ENCODE results near the gene KHDRBS2. TPM values are rescaled to one million over a fixed set of nuclear protein-coding genes. Genes with fewer than 3 reads are reported as not detected.

KHDRBS2 gene
- total RNA-seq, 1 experiment from 2014 or later, result 2.7 TPM

DNA sequence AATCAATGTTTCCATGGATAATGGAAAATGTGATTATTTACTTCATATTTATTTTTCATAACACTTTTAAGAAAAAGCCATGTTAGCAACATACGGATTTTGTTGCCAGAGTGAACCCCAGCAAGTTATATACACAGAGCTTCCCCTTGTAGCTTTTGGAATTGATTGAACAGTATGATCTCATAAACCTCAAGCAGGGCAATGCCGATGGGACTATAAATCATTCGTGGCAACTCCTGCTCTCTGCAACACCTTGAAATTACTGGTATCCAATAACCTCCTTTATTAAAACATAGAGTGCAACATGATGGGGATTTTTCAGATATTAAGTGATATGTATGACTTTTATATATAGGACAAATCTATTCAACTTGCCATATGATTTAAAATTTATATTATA is 428.5 kb downstream of the KHDRBS2 start:
- no peak overlapping the region for H2BK12ac ChIP-seq (ENCODE audit: insufficient read length, low read depth, low read length)
- DNase-seq, result no peak
- peaks cover 6 to 18% of the 10 kb centered on the region in 2 experiments; a peak in 4 of 5 replicates for H3K9me3 Mint-ChIP-seq

More for the DNA sequence above, 428.5 kb downstream of the KHDRBS2 start:
- H3K27ac Mint-ChIP-seq, result no peak overlapping the region
- H4K91ac ChIP-seq (ENCODE audit: insufficient read length, low read depth, low read length), result no peak overlapping the region
- H3K4me2 ChIP-seq (ENCODE audit: insufficient read depth, insufficient read length, low read length), result no peak overlapping the region
- no peak overlapping the region for H4K5ac ChIP-seq (ENCODE audit: insufficient read length, low read depth, low read length)
- no peak overlapping the region for H3K27ac ChIP-seq (ENCODE audit: insufficient read length, low read depth, low read length)
- H2AK5ac ChIP-seq (ENCODE audit: insufficient read length, low read length), result no peak overlapping the region
- no peak overlapping the region for H3T11ph ChIP-seq (ENCODE audit: low read length)
- H3K9me3 ChIP-seq (ENCODE audit: control insufficient read depth, low read depth, low read length), result no peaks in the 10 kb centered on the region
- H4K8ac ChIP-seq (replicated peaks; ENCODE audit: insufficient read length, low read depth, low read length), result no peak overlapping the region
- TF ChIP-seq, protein P1, sequence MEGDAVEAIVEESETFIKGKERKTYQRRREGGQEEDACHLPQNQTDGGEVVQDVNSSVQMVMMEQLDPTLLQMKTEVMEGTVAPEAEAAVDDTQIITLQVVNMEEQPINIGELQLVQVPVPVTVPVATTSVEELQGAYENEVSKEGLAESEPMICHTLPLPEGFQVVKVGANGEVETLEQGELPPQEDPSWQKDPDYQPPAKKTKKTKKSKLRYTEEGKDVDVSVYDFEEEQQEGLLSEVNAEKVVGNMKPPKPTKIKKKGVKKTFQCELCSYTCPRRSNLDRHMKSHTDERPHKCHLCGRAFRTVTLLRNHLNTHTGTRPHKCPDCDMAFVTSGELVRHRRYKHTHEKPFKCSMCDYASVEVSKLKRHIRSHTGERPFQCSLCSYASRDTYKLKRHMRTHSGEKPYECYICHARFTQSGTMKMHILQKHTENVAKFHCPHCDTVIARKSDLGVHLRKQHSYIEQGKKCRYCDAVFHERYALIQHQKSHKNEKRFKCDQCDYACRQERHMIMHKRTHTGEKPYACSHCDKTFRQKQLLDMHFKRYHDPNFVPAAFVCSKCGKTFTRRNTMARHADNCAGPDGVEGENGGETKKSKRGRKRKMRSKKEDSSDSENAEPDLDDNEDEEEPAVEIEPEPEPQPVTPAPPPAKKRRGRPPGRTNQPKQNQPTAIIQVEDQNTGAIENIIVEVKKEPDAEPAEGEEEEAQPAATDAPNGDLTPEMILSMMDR (conservative IDR thresholded peaks at IDR 0.05), result no peak
- H3K79me2 ChIP-seq (ENCODE audit: insufficient read depth, low read length), result no peaks in the 10 kb centered on the region
- H3K27me3 Mint-ChIP-seq (ENCODE audit: low read depth), result no peaks in the 10 kb centered on the region
- no peak overlapping the region for H2BK20ac ChIP-seq (ENCODE audit: low read depth, low read length, poor library complexity, severe bottlenecking)
- no peak overlapping the region for H2BK5ac ChIP-seq (ENCODE audit: insufficient read length, low read length)
- no peaks in the 10 kb centered on the region for H3K27me3 ChIP-seq (ENCODE audit: insufficient read depth, low read length)
- no peak overlapping the region for H2BK15ac ChIP-seq (ENCODE audit: low read depth, low read length)
- no CpG with 5 or more reads among the region's 3 CpGs for WGBS (ENCODE audit: extremely low coverage, insufficient read length, low lambda C conversion rate)
- no peak overlapping the region for H3K4ac ChIP-seq (ENCODE audit: low read depth, low read length)
- H2BK120ac ChIP-seq (ENCODE audit: low read depth, low read length, poor library complexity, severe bottlenecking), result no peak overlapping the region
- H3K36me3 Mint-ChIP-seq (ENCODE audit: insufficient read depth in 1 of 3, low read depth in 3 of 3), result peaks cover 5 to 14% (median 12%) of the 10 kb centered on the region in 3 experiments
- H3K9ac ChIP-seq (ENCODE audit: extremely low read depth, insufficient read length, low read length), result no peak overlapping the region
- no peaks in the 10 kb centered on the region for H3K4me1 ChIP-seq (ENCODE audit: insufficient read depth, low read length)
- no peak overlapping the region for H2AFZ ChIP-seq (ENCODE audit: low read length)
- H3K4me3 Mint-ChIP-seq, result no peak overlapping the region
- no peak overlapping the region for H3K56ac ChIP-seq (ENCODE audit: insufficient read length, low read depth, low read length)
- no peaks in the 10 kb centered on the region for H3K23me2 ChIP-seq (ENCODE audit: insufficient read length, low read depth, low read length, poor library complexity, severe bottlenecking)
- no peaks in the 10 kb centered on the region for H4K20me1 ChIP-seq (ENCODE audit: control insufficient read depth, insufficient read depth, insufficient read length)
- H3K79me1 ChIP-seq (ENCODE audit: insufficient read depth, low read depth, low read length, poor library complexity, severe bottlenecking), result no peaks in the 10 kb centered on the region
- no peak overlapping the region for H3K23ac ChIP-seq (ENCODE audit: insufficient read length, low read depth, low read length)
- H3K4me1 Mint-ChIP-seq, result peaks cover 7 to 10% of the 10 kb centered on the region in 2 experiments
- no peak overlapping the region for H3K14ac ChIP-seq (ENCODE audit: insufficient read depth, low read length)
- no peak overlapping the region for H3K18ac ChIP-seq (ENCODE audit: insufficient read length, low read depth, low read length)

Data from H9 (cell line).